Testis (tissue), 2 donors: ENCODE results near the gene SEMA5A.

Experiments
- CTCF ChIP-seq, 3 experiments: fragments of 450-650 bp in 2 of 3; fragments of 200-600 bp in 1 of 3; sonication (generic) in 1 of 3; IDR thresholded peaks; one replicate each; pipeline ENCODE4 v1.5.1; 2016 to 2019; ENCODE audit warnings: antibody characterized with exemption in 3 of 3, mild to moderate bottlenecking in 2 of 3, moderate library complexity in 1 of 3
- POLR2A ChIP-seq: fragments of 450-650 bp; IDR thresholded peaks from one replicate; pipeline ENCODE4 v1.6.1; 2017; ENCODE audit warnings: antibody characterized with exemption, mild to moderate bottlenecking, moderate library complexity

- TF ChIP-seq CTCF (IDR thresholded peaks at IDR 0.05) (no peak), POLR2A (no peak)
These were observed 343.2 kb downstream of the SEMA5A start for GRCh38 chr5:9202636-9203035.
